Mononuclear cell (primary cell): ENCODE results near the gene POLG2. TPM values are rescaled to one million over a fixed set of nuclear protein-coding genes. Genes with fewer than 3 reads are reported as not detected.
"Not testable (repeated sequence)": the region's sequence is repeated elsewhere in the genome, so short reads cannot be mapped to it uniquely, and the experiment has no call there.

ENCODE experiments used
- H3K27me3 ChIP-seq: 2 replicates; pipeline ENCODE4 v1.6.0; 2011; ENCODE audit warnings: low read length, control low read depth; ENCODE audit not compliant: insufficient read depth
- H3K4me1 ChIP-seq: 2 replicates; pipeline ENCODE4 v1.5.1; 2011; ENCODE audit warnings: mild to moderate bottlenecking, low read length, control low read depth; ENCODE audit not compliant: insufficient read depth
- H3K4me3 ChIP-seq: 2 replicates; pipeline ENCODE4 v1.5.1; 2011; ENCODE audit warnings: mild to moderate bottlenecking, low read length, moderate library complexity
- H3K9me3 ChIP-seq: 2 replicates; pipeline ENCODE4 v1.5.1; 2011; ENCODE audit warnings: low read depth, mild to moderate bottlenecking, control low read depth, low read length
- total RNA-seq: library from RNA; depleted of rRNA; stranded (reverse); fragments of >200 nt; gene quantifications from one replicate; pipeline ENCODE4 v1.2.3, GENCODE V29; 2012

POLG2 gene
- total RNA-seq, 1 donor = 17.2 TPM

- Histone ChIP-seq H3K4me1 (peaks cover 72% of the 10 kb centered on the region), H3K4me3 (no peak overlapping the region), H3K9me3 (no peaks in the 10 kb centered on the region), H3K27me3 (no peaks in the 10 kb centered on the region)
Measured at GRCh38 chr17:64447526-64447925, 49.3 kb downstream of the POLG2 start.

GRCh38 chr17:64443086-64443760 lies 53.6 kb downstream of the POLG2 start:
- no peaks in the 10 kb centered on the region for H3K27me3 ChIP-seq
- H3K4me3 ChIP-seq = no peak overlapping the region
- H3K9me3 ChIP-seq = peaks cover 1% of the 10 kb centered on the region
- peaks cover 55% of the 10 kb centered on the region for H3K4me1 ChIP-seq

- Histone ChIP-seq H3K9me3 (peaks cover 8% of the 10 kb centered on the region), H3K4me3 (no peak overlapping the region), H3K4me1 (peaks cover 48% of the 10 kb centered on the region), H3K27me3 (no peaks in the 10 kb centered on the region)
Measured at GRCh38 chr17:64442541-64442971, 54.3 kb downstream of the POLG2 start.

GRCh38 chr17:64441772-64442540 lies 54.9 kb downstream of the POLG2 start:
- peaks cover 44% of the 10 kb centered on the region for H3K4me1 ChIP-seq
- no peaks in the 10 kb centered on the region for H3K27me3 ChIP-seq
- no peak overlapping the region for H3K4me3 ChIP-seq
- peaks cover 14% of the 10 kb centered on the region for H3K9me3 ChIP-seq

GRCh38 chr17:64439956-64440355 lies 56.9 kb downstream of the POLG2 start:
- H3K9me3 ChIP-seq = peaks cover 14% of the 10 kb centered on the region
- peaks cover 44% of the 10 kb centered on the region for H3K4me1 ChIP-seq
- H3K27me3 ChIP-seq = no peaks in the 10 kb centered on the region
- no peak overlapping the region for H3K4me3 ChIP-seq

- peaks cover 14% of the 10 kb centered on the region for H3K9me3 ChIP-seq
- peaks cover 41% of the 10 kb centered on the region for H3K4me1 ChIP-seq
- not testable (repeated sequence) for H3K27me3 ChIP-seq, H3K4me3 ChIP-seq
Measured at GRCh38 chr17:64439521-64439920, 57.3 kb downstream of the POLG2 start.

GRCh38 chr17:64437944-64438525 lies 58.8 kb downstream of the POLG2 start:
- Histone ChIP-seq H3K4me3 (no peak overlapping the region), H3K27me3 (no peaks in the 10 kb centered on the region), H3K9me3 (peaks cover 14% of the 10 kb centered on the region), H3K4me1 (peaks cover 26% of the 10 kb centered on the region)

- no peaks in the 10 kb centered on the region for H3K4me1 ChIP-seq
- no peak overlapping the region for H3K4me3 ChIP-seq
- no peaks in the 10 kb centered on the region for H3K27me3 ChIP-seq
- H3K9me3 ChIP-seq = no peaks in the 10 kb centered on the region
Measured at GRCh38 chr17:64431534-64431933, 65.3 kb downstream of the POLG2 start.

- not testable (repeated sequence) for H3K27me3 ChIP-seq, H3K9me3 ChIP-seq, H3K4me3 ChIP-seq, H3K4me1 ChIP-seq
Measured at GRCh38 chr17:64430036-64430435, 66.8 kb downstream of the POLG2 start.

- no peaks in the 10 kb centered on the region for H3K9me3 ChIP-seq
- no peak overlapping the region for H3K4me3 ChIP-seq
- peaks cover 4% of the 10 kb centered on the region for H3K4me1 ChIP-seq
- no peaks in the 10 kb centered on the region for H3K27me3 ChIP-seq
Measured at GRCh38 chr17:64428406-64428805, 68.4 kb downstream of the POLG2 start.

Other genes starting within 250 kb of the POLG2 start
- 7.2 TPM for gene TEX2, start 233.8 kb downstream of the POLG2 start, total RNA-seq
- 82.2 TPM for gene PECAM1, start 106.2 kb downstream of the POLG2 start, total RNA-seq
- gene MILR1, start 47.9 kb downstream of the POLG2 start, total RNA-seq = 29.4 TPM
- 1,862 TPM for gene DDX5, start 9.2 kb upstream of the POLG2 start, total RNA-seq
- gene CEP95, start 9.9 kb upstream of the POLG2 start, total RNA-seq = 194 TPM
- gene SMURF2, start 165.3 kb upstream of the POLG2 start, total RNA-seq = 36.5 TPM